GM12874 (cell line): ENCODE data around the gene IKZF1.

Source experiments
- CTCF ChIP-seq: IDR thresholded peaks from 2 replicates; pipeline ENCODE4 v1.5.1; 2011; ENCODE audit warnings: low read depth, mild to moderate bottlenecking, control low read depth, low read length, moderate library complexity; ENCODE audit not compliant: insufficient read depth

The IKZF1 gene

GRCh38 chr7:50431722-50432305 is 127.3 kb downstream of the IKZF1 start:
- TF ChIP-seq CTCF, result no peak

GRCh38 chr7:50436133-50436806 is 131.8 kb downstream of the IKZF1 start:
- no peak for TF ChIP-seq CTCF

- no peak for TF ChIP-seq CTCF
Measured at GRCh38 chr7:50446542-50446960, 142.0 kb downstream of the IKZF1 start.

- TF ChIP-seq CTCF, result no peak
Measured at GRCh38 chr7:50448823-50449222, 144.3 kb downstream of the IKZF1 start.

- no peak for TF ChIP-seq CTCF
Measured at GRCh38 chr7:50449501-50449880, 145.0 kb downstream of the IKZF1 start.

GRCh38 chr7:50449881-50450589 is 145.5 kb downstream of the IKZF1 start, which contains the start of gene FIGNL1:
TSS of gene FIGNL1 (minus strand) at chr7:50450350. CDS start at chr7:50447287, 3,063 bp downstream.
- TF ChIP-seq CTCF, result no peak

GRCh38 chr7:50450590-50451032 is 146.1 kb downstream of the IKZF1 start:
- TF ChIP-seq CTCF, result no peak
